Measurements from ENCODE around the gene DNAAF5. TPM values are rescaled to one million over a fixed set of nuclear protein-coding genes. Genes with fewer than 3 reads are reported as not detected.
"Not testable (repeated sequence)": the region's sequence is repeated elsewhere in the genome, so short reads cannot be mapped to it uniquely, and the experiment has no call there.

Gene DNAAF5
- total RNA-seq, 2 donors from 2014 or later: 14.9 to 15.0 TPM

GRCh38 chr7:786472-787255 lies 60.2 kb downstream of the DNAAF5 start:
- ATAC-seq: peak; percentile 77 to 80
- peak; percentile 77 for DNase-seq

GRCh38 chr7:787332-788240 lies 61.1 kb downstream of the DNAAF5 start:
- ATAC-seq: peak in 1 of 2 donors; percentile 6
- DNase-seq: peak; percentile 18
- intact Hi-C loops (cut with DNase I): loop anchor here (5.0 to 10.0 kb wide), 2 partner anchors 85 to 87 kb away; partner anchors contain the start of gene GET4 (in 1 of the 2)

More at GRCh38 chr7:786472-787255, 60.2 kb downstream of the DNAAF5 start:
- intact Hi-C loops (cut with DNase I): loop anchor here (5.0 to 10.0 kb wide), 2 partner anchors 86 to 88 kb away; partner anchors contain the start of gene GET4 (in 1 of the 2)

DNA sequence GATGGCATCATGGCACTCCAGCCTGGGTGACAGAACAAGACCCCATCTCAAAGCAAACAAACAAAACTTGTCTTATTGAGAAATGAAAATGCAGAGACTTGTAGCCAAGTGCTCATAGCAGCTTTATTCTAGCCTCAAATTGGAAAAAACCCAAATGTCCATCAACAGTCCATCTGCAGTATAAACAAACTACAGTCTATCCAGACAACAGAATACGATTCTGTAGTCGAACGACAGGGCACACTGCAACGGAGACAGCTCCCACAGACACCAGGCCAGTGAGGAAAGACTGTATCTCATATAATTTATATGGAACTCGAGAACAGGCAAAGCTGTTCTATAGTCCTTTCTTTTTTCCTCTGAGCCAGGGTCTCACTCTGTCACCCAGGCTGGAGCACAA lies 65.0 kb downstream of the DNAAF5 start:
- intact Hi-C loops (cut with DNase I): no loop called here
- no peak for DNase-seq
- ATAC-seq: no peak

DNA sequence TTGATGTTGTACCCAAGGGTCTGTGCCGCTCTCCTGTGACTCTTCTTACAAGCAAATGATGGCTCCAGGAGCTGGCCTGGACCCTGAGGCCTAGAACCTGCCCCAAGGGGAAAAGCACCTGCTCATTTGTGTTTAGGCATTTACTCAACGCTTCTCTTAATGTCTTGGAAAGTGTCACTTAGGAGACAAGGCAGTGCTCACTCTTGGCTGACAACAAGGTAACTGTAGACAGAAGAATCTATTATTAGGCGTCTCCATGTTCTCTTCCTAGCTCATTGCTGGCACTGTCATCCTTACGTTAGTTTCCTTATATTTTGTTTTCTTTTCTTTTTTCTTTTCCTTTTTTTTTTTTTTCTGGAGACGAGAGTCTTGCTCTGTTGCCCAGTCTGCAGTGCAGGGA lies 67.7 kb downstream of the DNAAF5 start:
- no peak for ATAC-seq
- DNase-seq: no peak
- intact Hi-C loops (cut with DNase I): no loop called here

GRCh38 chr7:794671-795329 lies 68.3 kb downstream of the DNAAF5 start:
- ATAC-seq: no peak
- DNase-seq: peak; percentile 18
- intact Hi-C loops (cut with DNase I): no loop called here

DNA sequence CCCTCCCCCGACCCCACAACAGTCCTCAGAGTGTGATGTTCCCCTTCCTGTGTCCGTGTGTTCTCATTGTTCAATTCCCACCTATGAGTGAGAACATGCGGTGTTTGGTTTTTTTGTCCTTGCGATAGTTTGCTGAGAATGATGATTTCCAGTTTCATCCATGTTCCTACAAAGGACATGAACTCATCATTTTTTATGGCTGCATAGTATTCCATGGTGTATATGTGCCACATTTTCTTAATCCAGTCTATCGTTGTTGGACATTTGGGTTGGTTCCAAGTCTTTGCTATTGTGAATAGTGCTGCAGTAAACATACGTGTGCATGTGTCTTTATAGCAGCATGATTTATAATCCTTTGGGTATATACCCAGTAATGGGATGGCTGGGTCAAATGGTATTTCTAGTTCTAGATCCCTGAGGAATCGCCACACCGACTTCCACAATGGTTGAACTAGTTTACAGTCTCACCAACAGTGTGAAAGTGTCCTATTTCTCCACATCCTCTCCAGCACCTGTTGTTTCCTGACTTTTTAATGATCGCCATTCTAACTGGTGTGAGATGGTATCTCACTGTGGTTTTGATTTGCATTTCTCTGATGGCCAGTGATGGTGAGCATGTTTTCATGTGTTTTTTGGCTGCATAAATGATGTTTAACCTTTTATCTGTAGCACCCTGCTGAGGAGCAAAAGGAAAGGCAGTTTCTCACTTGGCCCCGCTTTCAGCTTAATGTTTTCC lies 70.1 kb downstream of the DNAAF5 start:
- intact Hi-C loops (cut with DNase I); ATAC-seq; DNase-seq: not testable (repeated sequence)

DNA sequence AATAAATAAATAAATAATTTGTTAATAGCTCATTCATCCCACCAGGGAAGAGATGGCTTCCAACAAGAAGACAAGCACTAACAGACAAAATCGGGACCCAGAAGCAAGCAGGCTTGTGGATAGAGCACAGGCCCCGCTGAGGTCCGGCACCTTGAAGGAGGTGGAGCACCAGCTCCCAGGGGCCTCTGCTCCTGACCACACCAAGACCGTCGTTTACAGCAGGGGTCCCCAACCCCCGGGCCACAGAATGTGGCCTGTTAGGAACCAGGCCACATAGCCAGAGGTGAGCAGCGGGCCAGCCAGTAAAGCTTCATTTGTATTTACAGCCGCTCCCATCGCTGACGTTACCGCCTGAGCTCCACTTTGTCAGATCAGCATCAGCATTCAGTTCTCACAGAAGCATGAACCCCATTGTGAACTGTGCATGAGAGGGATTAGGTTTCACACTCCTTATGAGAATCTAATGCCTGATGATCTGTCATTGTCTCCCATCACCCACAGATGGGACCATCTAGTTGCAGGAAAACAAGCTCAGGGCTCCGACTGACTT lies 72.5 kb downstream of the DNAAF5 start:
- peak; percentile 7 for DNase-seq
- no peak for ATAC-seq
- intact Hi-C loops (cut with DNase I): no loop called here

DNA sequence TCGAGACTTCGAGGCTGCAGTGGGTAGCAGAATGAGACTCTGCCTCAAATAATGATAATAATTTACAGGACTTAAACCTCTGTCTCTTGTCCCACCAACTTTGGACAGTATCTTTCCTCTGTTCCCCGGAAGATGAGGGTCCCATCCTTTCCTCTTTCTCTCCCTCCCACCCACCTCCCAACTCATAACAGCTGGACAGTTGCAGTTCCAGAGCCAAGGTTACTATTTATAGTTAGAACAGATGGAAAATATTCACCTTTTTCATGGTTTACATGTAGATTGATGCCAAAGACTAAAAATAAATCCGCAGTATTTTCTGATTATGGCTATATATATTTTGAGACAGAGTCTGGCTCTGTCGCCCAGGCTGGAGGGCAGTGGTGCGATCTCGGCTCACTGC lies 74.2 kb downstream of the DNAAF5 start:
- DNase-seq: no peak
- intact Hi-C loops (cut with DNase I): no loop called here
- no peak for ATAC-seq

DNA sequence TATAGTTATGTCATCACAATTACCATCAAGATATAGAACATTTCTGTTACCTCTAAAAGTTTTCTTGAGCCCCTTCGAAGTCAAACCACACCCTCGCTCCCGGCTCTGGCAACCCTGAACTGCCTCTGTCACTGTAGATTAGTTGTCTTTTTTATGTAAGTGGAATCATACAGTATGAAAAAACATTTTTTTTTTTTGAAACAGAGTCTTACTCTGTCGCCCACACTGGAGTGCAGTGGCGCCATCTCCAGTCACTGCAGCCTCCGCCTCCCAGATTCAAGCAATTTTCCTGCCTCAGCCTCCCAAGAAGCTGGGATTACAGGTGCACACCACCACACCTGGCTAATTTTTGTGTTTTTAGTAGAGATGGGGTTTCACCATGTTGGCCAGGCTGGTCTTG lies 74.9 kb downstream of the DNAAF5 start:
- not testable (repeated sequence) for ATAC-seq

DNA sequence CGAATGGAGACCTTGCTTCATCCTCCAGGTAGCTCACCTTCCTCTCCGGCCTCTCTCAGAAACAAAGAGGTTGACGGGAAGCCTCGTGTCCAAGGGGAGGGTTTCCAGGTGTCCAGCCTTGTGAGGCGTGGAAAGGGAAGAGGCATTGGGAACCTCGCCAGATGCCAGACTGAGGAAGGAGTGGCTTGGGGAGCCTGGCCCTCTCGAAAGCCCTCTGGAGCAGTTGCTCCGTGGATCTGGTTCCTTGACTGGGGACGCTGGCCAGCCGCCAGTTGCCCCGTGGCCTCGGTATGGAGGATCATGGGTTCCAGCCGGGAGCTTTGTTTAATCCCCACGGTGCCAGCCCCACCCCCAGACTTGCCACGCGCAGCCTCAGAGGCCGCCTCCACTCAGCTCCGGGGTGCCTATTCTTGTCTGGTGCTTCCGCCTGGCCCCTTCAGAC lies 75.5 kb downstream of the DNAAF5 start:
- ATAC-seq: peak; percentile 79 to 88
- peak; percentile 57 for DNase-seq
- intact Hi-C loops (cut with DNase I): no loop called here

More for the DNA sequence above, 74.9 kb downstream of the DNAAF5 start:
- peak; percentile 2 for DNase-seq
- intact Hi-C loops (cut with DNase I): not testable (repeated sequence)

GRCh38 chr7:802500-803242 lies 76.2 kb downstream of the DNAAF5 start:
- DNase-seq (peak; percentile 12), ATAC-seq (peak in 1 of 2 donors; percentile 6)
- intact Hi-C loops (cut with DNase I): no loop called here

GRCh38 chr7:803243-803635 lies 76.7 kb downstream of the DNAAF5 start:
- intact Hi-C loops (cut with DNase I): no loop called here

DNA sequence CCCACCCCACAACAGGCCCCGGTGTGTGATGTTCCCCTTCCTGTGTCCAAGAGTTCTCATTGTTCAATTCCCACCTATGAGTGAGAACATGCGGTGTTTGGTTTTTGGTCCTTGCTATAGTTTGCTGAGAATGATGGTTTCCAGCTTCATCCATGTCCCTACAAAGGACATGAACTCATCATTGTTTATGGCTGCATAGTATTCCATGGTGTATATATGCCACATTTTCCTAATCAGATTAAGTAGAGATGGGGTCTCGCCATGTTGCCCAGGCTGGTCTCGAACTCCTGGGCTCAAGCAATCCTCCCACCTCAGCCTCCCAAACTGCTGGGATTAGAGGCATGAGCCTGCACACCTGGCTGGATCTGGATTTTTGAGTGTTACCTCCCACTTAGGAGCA lies 77.3 kb downstream of the DNAAF5 start:
- intact Hi-C loops (cut with DNase I); DNase-seq; ATAC-seq: not testable (repeated sequence)

More at GRCh38 chr7:803243-803635, 76.7 kb downstream of the DNAAF5 start:
- ATAC-seq: no peak
- peak; percentile 6 for DNase-seq

GRCh38 chr7:805261-805660 lies 78.8 kb downstream of the DNAAF5 start:
- DNase-seq (peak; percentile 73), ATAC-seq (peak in 1 of 2 donors; percentile 54)

GRCh38 chr7:815284-816216 lies 89.1 kb downstream of the DNAAF5 start:
- intact Hi-C loops (cut with DNase I): no loop called here
- ATAC-seq (peak in 1 of 2 donors; percentile 7), DNase-seq (peak; percentile 37)

More at GRCh38 chr7:805261-805660, 78.8 kb downstream of the DNAAF5 start:
- intact Hi-C loops (cut with DNase I): no loop called here

DNA sequence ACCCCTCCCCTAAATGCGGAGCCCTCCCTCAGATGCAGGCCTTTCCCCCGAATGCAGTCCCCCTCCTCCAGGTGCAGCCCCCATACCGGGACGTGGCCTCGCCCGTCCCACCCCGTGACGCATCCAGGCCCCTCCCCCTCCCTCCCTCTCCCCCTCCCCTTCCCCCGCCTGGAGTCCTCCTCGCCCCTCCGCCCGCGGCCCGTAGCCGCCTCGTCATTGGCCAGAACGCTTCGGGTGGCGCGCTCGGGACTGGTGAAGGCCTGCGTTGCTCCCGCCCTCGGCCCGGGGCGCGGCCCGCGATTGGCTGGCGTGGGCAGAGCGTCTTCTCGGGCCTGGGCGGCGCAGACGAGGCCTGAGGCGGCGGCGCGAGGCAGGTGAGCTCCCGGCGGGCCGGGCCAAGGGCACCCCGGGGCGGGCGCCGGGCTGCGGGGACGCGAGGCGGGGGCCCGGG lies 89.8 kb downstream of the DNAAF5 start:
- ATAC-seq (peak; percentile 92 to 95), DNase-seq (peak; percentile 98)
- intact Hi-C loops (cut with DNase I): no loop called here

Data from left cardiac atrium (tissue), 4 donors.